ENCODE results near the gene TBCK. TPM values are rescaled to one million over a fixed set of nuclear protein-coding genes. Genes with fewer than 3 reads are reported as not detected.
A peak's percentile ranks its signal among the peaks of the same experiment; 100 is the strongest.

Gene TBCK
- total and polyA plus RNA-seq, 2 of the 13 experiments (the other 11 are each of a cell fraction or from before 2014, with no cell fraction given), result 51.0 to 62.4 TPM

- ChIA-PET POLR2A (interaction anchor here (0.6 to 1.0 kb wide), 2 partner anchors 10 to 52 kb away, joined by 3 to 4 read pairs; no protein-coding TSS in a partner anchor), CTCF (ENCODE audit: low intra/inter-chr PET ratio, low total read pairs) (no interaction called here)
- ATAC-seq (no peak), FAIRE-seq (no peak), DNase-seq (ENCODE audit: low spot score) (no peak)
- Histone ChIP-seq H3K27ac (ENCODE audit: extremely low read length, insufficient read depth, low read length) (peak overlapping the region; percentile 99), H3K9ac (ENCODE audit: insufficient read depth, low read depth, low read length) (peak overlapping the region; percentile 99), H2AFZ (ENCODE audit: low read length) (no peak overlapping the region), H3K4me3 (replicated peaks in 1 of 3; ENCODE audit: insufficient read depth in 1 of 3, low read depth in 2 of 3, low read length in 3 of 3) (peak overlapping the region; percentile 89 to 97 (median 93); a peak in 5 of 6 replicates), H3K27me3 (ENCODE audit: control insufficient read depth in 1 of 2, insufficient read depth in 2 of 2, low read length in 2 of 2) (no peaks in the 10 kb centered on the region; a peak in 2 of 5 replicates), H3K4me1 (ENCODE audit: insufficient read depth, low read length) (peaks cover 48% of the 10 kb centered on the region), H3K4me2 (ENCODE audit: low read depth, low read length) (peak overlapping the region; percentile 75), H3K36me3 (replicated peaks in 1 of 2; ENCODE audit: control insufficient read depth in 1 of 2, insufficient read depth in 2 of 2, low read length in 2 of 2) (0 out of 5 replicates have a peak, but pooled peaks cover 0 to 4% of the 10 kb centered on the region in 2 experiments), H4K20me1 (ENCODE audit: insufficient read depth, low read length) (no peaks in the 10 kb centered on the region), H3K79me2 (ENCODE audit: insufficient read depth, low read length) (peaks cover 86% of the 10 kb centered on the region), H3K9me3 (ENCODE audit: low read length) (no peaks in the 10 kb centered on the region)
- intact Hi-C loops (cut with micrococcal nuclease; ENCODE audit: unreplicated experiment), result loop anchor here (2.0 to 10.0 kb wide), 4 partner anchors 49 to 613 kb away; partner anchors contain the start of genes GIMD1, GSTCD and INTS12
- TF ChIP-seq ZSCAN22 (CRISPR knock-in tag; IDR thresholded peaks at IDR 0.05) (no peak), ISX (CRISPR knock-in tag; conservative IDR thresholded peaks at IDR 0.05) (no peak), POLR2A (IDR thresholded peaks at IDR 0.05; ENCODE audit: insufficient read depth in 1 of 2, low read depth in 2 of 2, low read length in 2 of 2) (0 out of 4 replicates have a peak, but pooled peaks of 1 of the 2 experiments have one; percentile 20), THRA (CRISPR knock-in tag; IDR thresholded peaks at IDR 0.05; ENCODE audit: borderline replicate concordance) (peak; percentile 62; the same call in 1 of the 2 replicates), RBFOX2 (IDR thresholded peaks at IDR 0.05; ENCODE audit: low read depth, low read length) (peak; percentile 79), AGO2 (optimal IDR thresholded peaks at IDR 0.05; ENCODE audit: low read depth, low read length) (peak; percentile 68)
- TF ChIP-seq, protein P1, sequence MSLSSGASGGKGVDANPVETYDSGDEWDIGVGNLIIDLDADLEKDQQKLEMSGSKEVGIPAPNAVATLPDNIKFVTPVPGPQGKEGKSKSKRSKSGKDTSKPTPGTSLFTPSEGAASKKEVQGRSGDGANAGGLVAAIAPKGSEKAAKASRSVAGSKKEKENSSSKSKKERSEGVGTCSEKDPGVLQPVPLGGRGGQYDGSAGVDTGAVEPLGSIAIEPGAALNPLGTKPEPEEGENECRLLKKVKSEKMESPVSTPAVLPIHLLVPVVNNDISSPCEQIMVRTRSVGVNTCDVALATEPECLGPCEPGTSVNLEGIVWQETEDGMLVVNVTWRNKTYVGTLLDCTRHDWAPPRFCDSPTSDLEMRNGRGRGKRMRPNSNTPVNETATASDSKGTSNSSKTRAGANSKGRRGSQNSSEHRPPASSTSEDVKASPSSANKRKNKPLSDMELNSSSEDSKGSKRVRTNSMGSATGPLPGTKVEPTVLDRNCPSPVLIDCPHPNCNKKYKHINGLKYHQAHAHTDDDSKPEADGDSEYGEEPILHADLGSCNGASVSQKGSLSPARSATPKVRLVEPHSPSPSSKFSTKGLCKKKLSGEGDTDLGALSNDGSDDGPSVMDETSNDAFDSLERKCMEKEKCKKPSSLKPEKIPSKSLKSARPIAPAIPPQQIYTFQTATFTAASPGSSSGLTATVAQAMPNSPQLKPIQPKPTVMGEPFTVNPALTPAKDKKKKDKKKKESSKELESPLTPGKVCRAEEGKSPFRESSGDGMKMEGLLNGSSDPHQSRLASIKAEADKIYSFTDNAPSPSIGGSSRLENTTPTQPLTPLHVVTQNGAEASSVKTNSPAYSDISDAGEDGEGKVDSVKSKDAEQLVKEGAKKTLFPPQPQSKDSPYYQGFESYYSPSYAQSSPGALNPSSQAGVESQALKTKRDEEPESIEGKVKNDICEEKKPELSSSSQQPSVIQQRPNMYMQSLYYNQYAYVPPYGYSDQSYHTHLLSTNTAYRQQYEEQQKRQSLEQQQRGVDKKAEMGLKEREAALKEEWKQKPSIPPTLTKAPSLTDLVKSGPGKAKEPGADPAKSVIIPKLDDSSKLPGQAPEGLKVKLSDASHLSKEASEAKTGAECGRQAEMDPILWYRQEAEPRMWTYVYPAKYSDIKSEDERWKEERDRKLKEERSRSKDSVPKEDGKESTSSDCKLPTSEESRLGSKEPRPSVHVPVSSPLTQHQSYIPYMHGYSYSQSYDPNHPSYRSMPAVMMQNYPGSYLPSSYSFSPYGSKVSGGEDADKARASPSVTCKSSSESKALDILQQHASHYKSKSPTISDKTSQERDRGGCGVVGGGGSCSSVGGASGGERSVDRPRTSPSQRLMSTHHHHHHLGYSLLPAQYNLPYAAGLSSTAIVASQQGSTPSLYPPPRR (CRISPR knock-in tag; IDR thresholded peaks at IDR 0.05; ENCODE audit: borderline replicate concordance), result no peak
- BruUV-seq (replicated peaks), result no TSS peak
- in situ Hi-C loops (cut with HindIII; ENCODE audit: extremely low pct_ligation_motif_present, low pct_unique_long_range_greater_than_20kb), result no loop called here
- 0% methylated on average over 1 of the region's 1 CpG for WGBS (ENCODE audit: low lambda C conversion rate)
These were observed 1.8 kb upstream of the TBCK start for GRCh38 chr4:106317815-106318214.
